Activated naive CD4-positive, alpha-beta T cell (primary cell): ENCODE results near the gene ATOH1.

Source experiments
- DNase-seq, 4 experiments: peaks; one replicate each; lab custom pipeline; 2025; lab: John Stamatoyannopoulos, UW

Gene ATOH1

DNA sequence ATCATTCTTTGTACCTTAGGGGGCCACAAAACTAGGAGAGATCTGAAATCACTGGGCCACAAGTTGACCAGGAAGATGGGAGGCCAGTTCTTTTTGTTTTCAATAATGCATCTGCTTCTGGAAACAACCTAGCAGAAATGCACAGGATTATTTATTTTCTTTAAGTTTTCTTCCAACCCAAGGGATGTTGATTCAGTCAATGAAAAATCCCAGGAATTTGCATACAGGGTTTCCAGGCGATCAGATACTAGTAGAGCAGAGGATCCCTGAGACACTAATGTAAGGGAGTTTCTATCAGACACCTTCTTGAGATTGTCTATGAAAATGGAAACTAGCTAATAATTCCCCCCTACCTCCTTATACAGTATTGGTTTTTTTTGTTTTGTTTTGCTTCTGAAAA, 7.4 kb downstream of the ATOH1 start:
- no peak for DNase-seq

DNA sequence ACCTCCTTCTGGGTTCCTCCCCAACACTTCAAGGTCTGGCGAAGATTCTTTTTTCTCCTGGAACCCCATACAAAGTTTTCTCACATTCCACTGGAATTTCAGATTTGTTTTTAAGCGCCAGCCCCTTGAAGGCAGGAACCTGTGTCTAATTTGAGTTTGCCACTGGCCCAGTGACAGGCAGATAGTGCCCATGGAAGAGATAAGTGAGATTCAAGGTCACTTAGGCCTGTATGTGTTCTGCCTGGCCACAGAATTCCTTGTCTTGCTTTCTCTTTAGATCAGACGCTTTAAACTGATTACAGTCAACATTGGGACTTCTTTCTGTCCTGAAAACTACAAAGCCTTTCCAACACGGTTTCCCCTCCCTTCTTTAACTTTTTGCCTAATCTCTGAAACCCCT, 11.2 kb downstream of the ATOH1 start:
- DNase-seq, result no peak

DNA sequence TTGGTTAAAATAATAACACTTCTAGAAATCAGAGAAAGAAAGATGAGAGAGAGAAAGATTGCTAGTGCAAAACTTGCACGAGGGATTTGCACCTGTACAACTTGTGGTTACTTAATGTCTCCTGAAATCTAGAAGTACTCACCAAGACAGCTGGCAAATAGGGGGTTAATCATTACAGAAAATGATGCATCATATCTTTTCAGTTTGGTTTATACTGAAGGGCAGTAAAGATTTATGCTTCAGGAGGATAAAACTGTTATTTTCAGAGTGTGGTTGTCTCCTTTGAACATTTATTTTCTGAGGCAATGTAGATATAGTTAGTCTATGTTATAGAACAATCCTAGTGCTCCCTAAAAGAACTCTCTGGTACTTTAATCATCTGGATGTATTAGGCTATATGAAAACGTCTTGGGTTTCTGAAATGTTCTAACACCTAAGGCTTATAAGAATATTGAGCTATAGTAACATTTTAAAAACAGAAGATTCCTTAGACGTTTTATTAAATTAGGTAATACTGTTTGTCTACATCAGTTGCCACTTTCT, 13.3 kb downstream of the ATOH1 start:
- DNase-seq, result no peak

DNA sequence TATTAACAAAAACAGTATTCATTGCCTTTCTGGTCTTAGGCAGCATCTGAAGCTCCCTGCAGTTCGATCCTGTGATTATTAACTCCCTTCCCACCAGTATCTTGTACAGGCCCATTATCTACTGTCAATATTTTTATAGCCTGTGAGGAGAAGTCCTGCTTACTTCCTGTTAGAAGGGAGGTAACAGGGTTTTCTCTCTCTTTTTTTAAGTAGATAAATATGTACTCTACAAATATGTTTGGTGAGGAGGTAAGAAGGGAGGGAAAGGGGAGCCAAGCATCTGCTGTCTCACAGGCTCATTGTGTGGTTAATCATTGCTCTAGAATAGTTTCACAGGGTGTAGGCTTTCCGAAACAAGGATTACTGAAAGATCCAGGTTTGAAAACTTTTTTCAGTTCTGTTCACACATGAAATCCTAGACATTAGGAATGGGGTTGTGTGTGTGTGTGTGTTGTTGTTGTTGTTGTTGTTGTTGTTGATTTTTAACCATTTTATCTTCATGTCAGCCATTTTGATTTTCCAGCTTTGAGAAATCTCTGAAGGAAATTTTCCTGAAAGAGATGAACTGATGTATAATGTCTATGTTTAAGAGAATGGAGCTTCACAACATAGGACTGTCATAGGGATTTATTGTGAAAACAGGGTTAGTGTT, 14.2 kb downstream of the ATOH1 start:
- no peak for DNase-seq

DNA sequence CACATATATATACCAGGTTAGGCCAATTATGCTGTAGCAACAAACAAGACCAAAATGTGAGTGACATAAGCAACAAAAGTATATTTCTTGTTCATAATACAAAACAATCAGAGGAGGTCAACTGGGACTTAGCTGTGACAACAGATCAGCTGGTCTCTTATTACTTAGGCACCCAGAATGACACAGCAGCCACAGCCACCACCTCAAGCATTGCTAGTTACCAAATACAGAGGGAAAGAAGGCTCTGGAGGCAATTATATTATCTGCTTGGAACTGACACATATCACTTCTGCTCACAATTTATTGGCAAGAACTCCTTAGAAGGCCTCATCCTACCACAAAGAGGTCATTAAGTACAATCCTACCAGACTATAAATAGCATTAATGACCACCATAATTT, 15.2 kb downstream of the ATOH1 start:
- no peak for DNase-seq

DNA sequence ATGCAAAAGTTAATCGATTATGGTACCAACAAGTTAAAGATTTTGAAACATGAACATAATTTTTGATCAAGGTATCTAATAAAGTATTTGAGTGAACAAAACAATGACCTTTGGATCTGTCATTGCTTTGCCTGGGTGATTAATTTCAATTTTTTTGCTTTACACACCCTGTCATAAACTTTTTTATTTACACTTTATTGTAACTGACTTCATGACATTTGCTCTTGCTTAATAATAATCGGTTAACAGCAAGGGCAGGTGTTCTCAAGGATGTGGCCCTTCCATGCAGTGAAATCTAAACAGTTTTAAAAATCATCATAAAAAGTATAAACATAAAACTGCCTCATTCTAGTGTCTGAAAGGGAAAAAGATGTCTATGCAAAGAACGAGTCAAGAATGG, 24.1 kb downstream of the ATOH1 start:
- DNase-seq, result no peak

DNA sequence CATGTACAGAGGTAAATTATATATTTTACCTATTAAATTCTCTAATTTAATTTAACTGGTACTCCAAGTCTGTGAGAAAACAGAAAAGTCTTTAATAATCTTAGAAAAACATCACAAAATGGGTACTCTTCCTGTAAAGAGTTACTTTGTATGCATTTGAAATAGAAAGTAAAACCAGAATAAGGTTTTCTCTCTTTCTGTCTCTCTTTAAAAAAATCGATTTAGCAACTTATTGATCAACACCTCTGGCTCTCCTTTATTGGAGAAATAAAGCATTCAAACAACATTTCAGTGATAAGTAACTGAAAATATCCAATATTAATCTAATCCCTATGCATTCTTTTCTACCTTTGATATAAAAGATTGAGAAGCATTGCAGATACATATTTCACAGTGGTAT, 27.4 kb downstream of the ATOH1 start:
- no peak for DNase-seq

DNA sequence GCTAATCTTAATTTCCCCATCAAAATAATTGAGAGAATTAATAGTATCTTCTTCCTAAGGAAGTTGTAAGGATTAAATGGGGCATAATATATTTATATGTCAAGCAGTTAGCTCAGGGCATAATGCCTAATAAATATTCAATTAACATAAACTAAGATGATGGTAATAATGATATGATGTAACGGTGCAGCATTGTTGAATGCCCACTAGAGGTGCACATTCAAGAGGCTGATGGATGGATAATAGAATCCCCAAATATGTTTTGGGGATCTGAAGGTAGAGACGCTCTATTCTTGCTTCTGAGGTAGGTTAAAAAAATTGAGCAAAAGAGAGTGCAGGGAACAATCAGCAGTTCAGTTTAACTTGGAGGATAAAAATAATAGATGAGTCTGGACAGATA, 37.1 kb downstream of the ATOH1 start:
- no peak for DNase-seq

DNA sequence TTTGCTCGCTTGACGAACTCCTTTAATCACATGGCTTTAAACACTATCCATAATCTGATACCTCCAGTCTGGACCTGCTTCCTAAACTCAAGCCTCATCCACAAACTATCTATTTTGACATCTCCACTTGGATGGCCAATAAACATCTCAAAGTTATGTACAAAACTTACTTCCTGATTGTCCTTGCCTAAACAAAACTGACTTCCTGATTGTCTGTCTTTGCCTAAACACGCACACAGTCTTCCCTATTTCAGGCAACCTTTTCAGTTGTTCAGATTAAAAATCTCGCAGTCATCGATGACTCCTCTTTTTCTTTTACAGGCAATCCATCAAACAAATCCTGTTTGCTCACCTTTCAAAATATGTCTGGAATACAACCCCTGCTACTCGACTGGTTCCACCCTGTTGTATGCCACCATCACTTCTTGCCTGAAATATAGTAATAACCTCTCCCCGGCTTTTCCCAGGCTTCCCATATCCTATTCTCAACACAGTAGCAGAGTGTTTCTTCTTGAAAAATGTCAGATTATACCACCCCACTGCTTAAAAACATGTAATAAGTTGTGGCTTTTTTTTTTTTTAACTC, 39.0 kb downstream of the ATOH1 start:
- no peak for DNase-seq

DNA sequence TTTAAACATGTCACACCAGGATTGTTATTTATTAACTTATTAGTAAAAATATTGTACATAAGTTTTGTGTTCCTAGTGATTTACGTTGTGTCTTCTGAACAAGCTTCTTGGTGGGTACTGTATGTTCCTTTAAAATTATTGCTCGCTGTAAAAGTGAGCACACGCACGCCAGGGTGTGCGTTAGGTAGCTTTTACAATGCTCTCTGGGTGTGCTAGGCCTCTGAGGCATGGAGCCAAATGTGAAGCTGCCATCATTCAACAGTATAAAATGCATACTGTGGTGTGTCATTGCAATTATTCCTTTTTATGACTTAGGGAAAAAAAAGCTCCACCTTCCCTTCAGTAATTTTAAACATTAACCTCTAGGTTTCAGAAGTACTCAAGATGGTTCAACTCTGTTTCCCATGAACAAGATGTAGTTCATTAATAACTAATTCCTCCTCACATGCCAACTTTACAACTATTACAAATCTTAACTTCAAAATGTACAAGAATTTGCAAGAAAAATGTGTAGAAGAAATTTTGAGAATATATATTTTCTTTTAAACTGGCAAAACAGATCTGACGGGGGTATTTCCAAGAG, 42.4 kb downstream of the ATOH1 start:
- DNase-seq, result no peak

DNA sequence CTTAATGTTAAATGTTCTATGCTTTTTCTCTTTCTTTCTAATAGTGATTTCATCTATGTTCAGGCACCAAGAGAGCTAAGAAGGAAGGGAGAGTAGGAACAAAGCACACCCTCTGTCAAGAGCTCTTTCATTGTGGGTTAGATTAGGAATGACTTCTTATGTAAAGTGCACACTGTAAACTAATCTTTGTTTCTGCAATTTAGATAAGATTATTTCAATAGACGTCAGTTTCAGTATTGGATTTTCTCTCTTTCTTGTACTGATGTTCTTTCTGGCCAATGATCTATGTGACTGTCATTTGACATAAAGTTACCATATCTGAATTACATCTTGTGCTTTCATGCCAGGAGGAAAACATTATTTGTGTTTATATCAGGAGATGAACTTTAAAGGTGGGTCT, 48.2 kb downstream of the ATOH1 start:
- no peak for DNase-seq

DNA sequence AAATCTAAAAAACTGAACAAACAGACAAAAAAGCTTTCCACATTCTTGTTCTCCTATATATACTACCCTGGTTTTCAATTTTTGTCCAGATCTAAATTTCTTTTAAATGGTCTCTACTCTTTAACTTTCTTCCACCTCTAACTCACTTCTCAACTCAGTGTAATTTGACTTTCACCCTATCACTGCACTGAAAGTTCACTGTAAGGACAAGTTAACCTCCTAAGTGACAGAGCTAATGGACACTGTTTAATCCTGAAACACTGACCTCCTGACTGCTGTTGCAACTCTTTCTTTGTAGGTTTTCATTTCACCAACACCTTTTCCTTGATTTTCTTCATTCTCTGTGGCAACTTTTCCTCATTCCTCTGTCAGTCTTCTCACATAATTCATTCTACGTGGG, 50.0 kb downstream of the ATOH1 start:
- no peak for DNase-seq

DNA sequence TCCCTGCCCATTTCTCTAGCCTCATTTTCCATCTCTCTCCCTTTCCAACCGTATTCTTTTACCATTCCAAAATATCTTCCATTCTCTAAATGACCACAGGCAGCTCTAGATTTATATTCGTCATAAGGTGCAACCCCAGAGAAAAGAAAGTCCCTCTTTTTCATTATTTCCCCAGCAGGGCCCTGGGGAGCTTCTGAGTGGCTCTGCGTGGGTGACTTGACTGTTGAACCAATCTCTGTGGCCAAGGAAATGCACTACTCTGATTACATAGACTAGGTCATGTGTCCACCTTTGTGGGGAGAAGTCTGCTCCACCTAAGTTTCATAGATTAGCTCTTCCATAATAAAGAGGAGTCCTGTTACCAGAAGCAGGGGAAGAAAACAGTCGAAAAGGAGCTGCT, 51.4 kb downstream of the ATOH1 start:
- no peak for DNase-seq
